IMR-90 (cell line): ENCODE results near the gene AMY1C.
"Not testable (repeated sequence)": the region's sequence is repeated elsewhere in the genome, so short reads cannot be mapped to it uniquely, and the experiment has no call there.

ENCODE experiments used
- BHLHE40 ChIP-seq: fragments of 150-350 bp; IDR thresholded peaks from 2 replicates; pipeline ENCODE4 v1.6.1; 2016; ENCODE audit warnings: mild to moderate bottlenecking, low read depth, low read length
- CTCF ChIP-seq: conservative IDR thresholded peaks from 2 replicates; pipeline ENCODE4 v1.5.1; 2012; ENCODE audit warnings: mild to moderate bottlenecking, low read depth, low read length, improper control_type of control experiment
- MAZ ChIP-seq: IDR thresholded peaks from 2 replicates; pipeline ENCODE4 v1.6.1; 2012; ENCODE audit warnings: low read depth, mild to moderate bottlenecking, low read length, improper control_type of control experiment, moderate library complexity, borderline replicate concordance
- MXI1 ChIP-seq: IDR thresholded peaks from 2 replicates; pipeline ENCODE4 v1.6.1; 2012; ENCODE audit warnings: low read depth, mild to moderate bottlenecking, low read length, moderate library complexity, borderline replicate concordance
- POLR2A ChIP-seq: IDR thresholded peaks from 2 replicates; pipeline ENCODE4 v1.6.1; 2012; ENCODE audit warnings: mild to moderate bottlenecking, low read depth, low read length
- RAD21 ChIP-seq: IDR thresholded peaks from 2 replicates; pipeline ENCODE4 v1.6.1; 2012; ENCODE audit warnings: low read length, improper control_type of control experiment
- RFX5 ChIP-seq: IDR thresholded peaks from 2 replicates; pipeline ENCODE4 v1.8.0; 2012; ENCODE audit warnings: low read depth, mild to moderate bottlenecking, low read length, moderate library complexity

GRCh38 chr1:103735334-103735733 lies 14.4 kb upstream of the AMY1C start:
- TF ChIP-seq MXI1, RAD21, CTCF, POLR2A, MAZ, BHLHE40, RFX5: not testable (repeated sequence)
